Dedifferentiated amniotic fluid mesenchymal stem cell (primary cell): ENCODE results near the gene HS6ST3.

Experiments used
- DNase-seq: peaks from one replicate; pipeline ENCODE4 v3.0.0-alpha.2; 2016; ENCODE audit errors: extremely low spot score

Gene HS6ST3

DNA sequence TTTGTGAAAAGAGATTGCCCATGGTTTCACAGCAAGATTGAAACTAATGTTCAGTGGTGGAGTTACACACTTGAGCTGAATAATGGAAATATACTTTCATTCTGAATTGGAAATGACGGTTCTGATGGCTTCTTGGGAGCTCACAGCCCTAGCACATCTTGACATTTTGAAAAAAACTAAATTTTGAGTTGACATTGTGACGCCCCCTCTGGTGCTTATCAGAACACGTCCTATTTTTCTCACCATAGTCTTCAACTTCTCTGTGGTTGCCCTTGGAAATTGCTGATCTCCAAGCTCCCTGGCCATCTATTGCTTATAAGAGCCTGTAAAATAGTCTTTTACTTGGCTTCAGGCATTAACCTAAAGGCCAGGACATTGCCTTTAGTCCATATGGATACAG, 702.3 kb downstream of the HS6ST3 start:
- no peak for DNase-seq

DNA sequence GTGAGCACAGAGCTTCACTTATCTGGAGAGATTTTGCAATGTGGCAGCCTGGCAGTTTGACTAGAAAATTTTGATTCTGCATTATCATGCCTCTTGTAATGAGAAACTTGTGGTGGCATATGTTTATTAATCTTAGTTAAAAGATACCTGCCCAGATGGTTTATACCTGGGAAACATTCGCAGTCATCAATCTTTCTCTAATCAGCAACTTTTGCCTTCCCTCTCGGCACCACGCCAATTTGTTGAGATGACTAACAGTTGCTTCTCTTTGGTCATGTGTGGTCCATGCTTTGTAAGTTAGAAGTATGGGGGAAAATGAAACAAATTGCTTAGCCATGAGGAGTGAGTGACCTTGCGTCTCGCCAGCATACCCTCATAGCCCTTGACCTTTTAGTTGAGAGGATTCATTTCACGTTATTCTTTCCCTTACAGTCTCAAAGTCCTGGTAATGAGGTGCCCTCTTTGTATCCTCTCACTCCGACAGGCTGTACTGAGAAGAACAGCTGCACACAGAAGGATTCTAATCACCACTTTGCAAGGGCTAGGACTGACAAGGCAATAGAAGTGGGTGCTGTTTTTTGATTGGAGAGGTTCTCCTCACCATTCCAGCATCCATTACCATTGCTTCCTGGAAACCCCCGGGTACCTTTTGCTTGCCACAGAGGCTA, 703.0 kb downstream of the HS6ST3 start:
- no peak for DNase-seq

DNA sequence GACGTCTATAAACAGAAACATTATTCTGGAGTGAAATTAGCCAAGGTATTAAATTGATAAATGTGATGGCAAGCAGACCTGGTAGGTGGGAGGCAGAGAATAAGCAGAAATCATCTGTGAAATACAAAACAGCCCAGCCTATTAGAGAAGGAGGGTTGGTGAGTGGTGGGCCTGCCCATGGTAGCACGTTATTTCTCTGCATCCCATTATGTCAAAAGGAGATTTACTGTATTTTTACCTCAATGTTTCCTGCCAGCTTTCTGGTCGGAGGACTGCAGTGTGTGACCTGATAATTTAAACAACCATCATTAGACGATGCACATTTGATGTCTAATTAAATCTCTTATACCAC, 703.5 kb downstream of the HS6ST3 start:
- DNase-seq: no peak

DNA sequence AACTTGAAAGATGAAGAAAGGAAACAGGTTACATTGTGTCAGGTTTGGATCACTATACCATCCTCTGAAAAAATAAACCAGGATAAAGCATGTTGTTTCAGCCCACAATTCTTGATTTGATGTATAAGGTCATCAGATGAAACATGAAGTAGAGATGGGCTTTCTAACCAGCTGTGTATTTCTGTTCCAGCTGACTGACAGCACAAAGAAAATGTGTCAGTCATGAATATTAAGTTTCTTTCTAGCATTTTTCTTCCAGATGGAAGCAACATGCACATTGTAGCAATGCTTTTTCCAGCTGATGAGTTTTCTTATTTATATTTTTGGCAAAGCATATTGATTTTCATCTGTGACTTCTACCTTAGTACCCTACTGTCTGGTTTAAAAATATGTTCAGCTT, 704.8 kb downstream of the HS6ST3 start:
- no peak for DNase-seq

DNA sequence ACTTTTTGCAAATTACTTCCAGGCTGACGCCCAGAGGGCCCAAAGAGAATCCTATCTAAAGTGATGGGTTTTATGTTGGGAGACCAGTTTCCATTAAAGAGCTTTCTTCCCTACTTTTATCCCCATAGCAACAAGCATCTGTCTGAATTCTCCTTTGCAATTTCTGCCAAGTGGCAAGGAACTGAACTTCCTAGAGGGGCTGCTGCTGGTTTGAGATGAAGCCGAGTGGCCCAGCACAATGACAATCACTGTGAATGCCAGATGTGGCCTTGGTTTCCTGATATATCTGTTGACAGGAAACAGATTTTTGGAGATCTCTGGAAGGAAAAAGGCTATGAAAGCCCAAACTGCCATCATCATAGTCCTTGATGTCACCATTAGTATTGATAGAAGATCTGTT, 705.8 kb downstream of the HS6ST3 start:
- DNase-seq: no peak

DNA sequence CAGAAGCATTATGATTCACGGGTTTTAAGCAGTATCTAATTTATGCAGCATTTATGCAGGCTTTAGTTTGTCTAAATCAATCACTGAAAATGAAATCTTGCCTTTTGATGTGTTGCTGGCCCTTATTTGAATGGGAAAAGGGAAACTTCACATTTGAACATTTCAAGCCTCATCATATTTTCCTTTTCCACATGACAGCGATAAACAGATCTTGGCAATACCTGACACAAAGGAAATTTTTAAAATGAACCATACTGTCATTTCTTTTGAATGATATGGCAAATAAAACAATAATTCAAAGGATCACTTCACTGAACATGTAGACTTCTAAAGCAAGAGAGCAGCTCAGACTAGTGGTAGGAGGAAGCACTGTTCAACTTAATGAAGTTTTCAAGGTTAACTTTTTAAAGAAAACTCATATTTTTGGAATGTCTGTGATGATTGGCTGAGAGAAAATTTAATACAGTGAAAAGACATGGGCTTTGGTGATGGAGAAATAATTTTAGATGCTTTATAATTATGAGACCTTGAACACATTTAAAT, 706.3 kb downstream of the HS6ST3 start:
- DNase-seq: no peak

DNA sequence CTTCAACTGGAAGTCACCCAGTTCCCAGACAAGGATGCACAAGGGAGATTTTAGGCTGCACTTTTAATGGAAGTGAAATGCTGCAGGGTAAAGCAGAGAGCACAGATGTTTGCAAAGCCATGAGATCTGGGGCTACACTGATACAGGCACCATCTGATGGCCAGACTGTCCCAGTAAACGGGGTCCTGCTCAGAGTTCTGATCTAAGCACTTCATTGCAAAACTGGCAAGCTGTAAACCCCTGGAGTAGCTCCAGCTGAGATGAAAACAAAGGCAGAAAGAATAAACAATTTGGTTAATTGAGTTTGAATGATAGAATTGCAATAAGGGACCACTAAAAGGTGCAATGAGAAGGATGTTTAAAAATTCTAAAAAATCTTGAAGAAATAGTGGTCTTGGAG, 707.2 kb downstream of the HS6ST3 start:
- DNase-seq: no peak

DNA sequence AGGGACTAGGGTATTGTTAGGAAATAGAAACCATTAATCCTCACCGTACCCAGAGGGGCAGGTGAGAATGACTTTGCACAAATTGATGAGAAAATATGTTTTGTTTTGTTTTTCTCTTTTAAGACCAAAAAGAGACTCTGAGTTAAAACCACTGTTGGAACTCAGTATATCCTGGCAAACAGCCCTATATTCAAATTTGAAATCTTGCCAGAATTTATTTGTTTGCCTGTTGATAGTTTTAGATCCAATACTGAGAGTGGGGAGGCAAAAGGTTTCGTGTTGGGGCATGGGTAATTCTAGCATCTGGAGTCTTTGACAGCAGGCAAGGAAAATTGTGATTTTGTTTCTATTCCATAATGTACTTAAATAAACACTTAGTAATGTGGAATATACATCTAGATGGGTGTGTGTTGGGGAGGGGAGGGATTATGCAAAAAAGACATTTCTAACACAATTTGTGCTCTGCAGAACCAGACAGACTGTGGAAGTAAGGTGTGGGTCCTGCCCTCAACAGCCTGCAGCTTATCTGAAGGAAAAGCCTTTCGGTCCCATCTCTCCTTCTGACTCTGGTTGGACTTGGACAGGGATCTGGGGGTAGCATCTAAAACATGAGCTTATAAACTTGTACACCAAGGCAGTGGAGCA, 713.7 kb downstream of the HS6ST3 start:
- DNase-seq: no peak

DNA sequence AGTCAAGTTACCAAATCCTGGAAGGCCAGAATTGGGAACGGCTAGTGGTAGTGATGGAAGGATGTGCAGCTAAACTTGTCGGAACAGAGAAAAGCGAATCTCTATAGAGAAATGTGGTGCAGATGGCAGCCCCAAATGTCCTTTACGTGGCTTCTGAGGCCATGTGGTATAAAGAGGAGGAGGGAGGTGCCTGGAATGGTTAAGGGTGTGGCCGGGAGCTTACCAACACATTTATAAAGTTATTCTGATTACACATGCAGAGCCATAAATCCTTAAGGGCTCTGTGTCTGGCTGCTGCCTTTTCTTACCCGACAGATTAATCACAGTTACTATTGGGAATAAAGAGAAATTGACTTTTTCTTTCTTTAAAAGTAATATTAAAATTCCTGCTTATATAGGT, 714.3 kb downstream of the HS6ST3 start:
- DNase-seq: no peak

DNA sequence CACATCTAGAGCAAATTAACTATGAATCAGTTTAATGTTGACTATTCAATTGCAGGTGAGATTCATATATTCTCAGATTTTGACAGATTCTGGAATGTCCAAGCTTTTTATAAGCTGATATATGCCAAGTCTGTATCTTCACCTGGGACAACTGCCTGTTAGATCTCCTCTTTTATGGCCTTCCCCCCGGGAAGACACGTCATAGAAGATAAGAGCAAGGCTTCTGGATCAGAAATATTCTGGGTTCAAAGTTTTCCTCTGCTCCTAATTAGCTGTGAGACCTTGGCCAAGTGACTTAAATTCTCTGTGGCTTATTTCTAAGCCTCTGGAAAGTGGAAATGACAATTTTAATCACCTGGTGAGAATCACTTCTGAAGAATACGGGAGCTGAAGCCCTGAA, 716.8 kb downstream of the HS6ST3 start:
- no peak for DNase-seq

DNA sequence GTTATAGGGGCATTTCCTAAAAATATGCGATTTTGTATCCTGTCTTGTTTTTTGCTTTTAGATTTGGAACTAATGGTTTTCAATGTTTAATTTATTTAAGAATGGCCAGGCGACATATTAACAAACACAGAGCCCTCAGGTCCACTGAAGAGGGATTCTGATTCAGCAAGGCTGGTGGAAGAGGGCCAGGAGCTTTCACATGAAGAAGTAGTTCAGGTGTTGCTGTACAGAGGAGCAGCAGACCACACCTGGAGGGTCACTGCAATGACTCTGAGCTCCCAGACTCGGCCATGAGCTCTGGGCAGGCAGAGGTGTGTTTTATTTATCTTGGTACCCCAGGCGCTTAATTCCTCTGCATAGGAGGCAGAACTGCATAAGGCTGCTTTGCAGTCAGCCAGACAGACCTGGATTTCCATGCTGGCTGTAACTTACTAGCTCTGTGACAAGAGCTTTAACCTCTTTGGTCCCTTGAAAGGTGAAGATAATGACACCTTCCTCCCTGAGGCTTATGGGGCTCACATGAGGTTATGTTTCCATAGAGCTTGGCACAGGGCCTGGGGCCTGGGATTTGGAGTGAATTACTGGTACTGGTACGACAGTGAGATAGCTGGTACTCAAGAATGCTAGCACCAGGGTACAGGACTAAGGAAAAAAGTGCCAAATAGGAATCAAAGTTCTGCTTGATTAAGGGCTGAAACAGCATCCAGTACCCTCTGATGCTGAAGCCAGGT, 719.6 kb downstream of the HS6ST3 start:
- DNase-seq: no peak

DNA sequence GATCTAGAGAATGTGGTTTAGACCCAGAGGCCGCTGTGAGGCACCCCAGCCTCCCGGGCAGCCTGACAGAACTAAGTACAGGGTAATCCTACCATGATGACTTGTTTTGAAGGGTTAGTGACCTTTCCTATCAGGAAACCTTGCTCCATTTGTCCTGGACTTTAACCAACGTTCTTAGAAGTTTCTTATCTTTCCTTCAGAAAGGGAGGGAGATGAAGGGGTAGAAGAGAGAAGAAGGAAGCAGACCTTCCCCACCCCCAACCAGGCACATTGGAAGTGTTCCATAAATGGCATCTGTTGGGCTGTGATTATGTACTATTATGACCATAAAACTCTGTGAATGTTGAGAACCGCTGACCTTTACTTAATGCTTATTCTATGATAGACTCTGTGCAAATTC, 720.2 kb downstream of the HS6ST3 start:
- DNase-seq: no peak

DNA sequence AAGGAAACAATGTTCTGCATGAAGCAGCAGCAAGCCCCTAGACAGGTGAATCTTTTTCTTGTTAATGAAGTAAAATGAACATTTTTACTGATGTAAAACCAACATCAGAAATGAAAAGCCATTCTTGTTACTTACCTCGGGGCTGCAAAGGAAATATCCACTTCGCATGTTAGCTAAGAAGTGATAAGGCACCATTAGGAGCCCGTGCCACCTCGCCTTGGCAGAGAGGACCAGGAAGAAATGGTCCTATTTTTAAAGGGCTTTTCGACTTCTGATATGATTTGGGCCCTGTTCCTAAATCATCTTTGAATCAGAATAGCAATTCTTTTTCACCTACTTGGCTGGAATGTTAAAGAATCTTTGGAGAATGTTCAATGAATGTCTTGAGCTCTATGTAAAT, 721.1 kb downstream of the HS6ST3 start:
- DNase-seq: no peak

DNA sequence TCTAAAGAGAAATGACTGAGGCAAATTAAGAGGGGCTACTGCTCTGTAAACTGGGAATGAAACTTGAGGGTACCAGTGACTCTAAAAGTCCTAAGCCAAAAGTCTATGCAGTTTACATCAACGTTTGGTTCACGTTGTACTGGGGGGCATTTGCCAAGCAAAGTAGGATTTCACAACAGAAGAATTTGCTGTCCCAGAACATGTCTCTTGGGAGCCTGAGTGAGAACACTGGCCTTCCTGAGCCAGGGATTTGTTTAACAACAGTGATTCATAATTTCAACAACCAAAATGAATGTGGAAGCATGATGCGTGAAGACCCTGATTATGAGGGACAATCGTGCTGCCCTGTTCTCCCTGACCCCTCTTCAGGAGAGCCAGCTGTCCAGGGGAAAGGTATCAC, 726.4 kb downstream of the HS6ST3 start:
- DNase-seq: no peak

DNA sequence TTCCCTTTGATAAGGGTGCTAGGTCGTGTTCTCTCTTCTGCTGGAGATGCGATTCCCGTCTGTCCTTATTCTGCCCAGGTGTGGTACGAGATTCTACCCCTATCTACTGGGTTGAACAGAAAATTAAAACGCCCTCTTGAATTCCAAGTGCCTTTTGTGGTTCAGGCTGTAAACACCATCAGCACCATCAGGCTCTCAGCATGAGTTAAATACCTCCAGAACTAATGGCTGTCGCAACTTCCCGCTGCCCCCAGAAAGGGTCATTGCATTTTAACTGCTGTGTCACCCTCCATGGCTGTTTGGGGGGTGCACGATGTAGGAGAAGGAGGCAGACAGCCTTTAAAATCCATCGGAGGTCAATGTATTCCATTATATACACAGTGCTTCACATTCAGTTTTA, 727.0 kb downstream of the HS6ST3 start:
- no peak for DNase-seq

DNA sequence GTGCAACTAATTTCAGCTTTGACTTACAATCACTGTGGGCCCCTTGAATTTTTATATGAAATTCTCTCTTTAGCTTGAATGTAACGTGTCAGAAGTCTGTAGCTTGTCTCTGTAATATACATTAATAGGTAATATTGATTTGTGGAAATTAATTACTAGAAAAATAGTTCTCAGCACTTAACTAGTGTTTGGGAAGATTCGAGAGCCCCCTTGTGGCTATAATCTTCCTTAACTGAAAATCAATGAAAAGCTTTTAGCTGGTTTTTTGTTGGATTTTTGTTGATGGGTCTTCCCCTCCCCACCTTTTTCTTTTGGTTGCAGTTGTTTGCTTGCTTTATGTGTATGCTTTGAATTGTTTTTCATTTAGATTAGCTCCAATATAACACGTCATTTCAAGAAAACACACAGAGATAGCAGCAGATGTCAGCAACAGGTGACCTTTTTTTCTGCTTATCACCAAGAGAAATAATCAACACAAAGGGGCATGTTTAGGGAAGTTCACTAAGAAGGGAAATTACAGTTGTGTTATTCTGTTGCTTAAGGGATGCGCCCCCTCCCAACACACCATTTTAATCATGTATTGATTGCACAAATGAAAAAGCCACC, 727.5 kb downstream of the HS6ST3 start:
- no peak for DNase-seq

DNA sequence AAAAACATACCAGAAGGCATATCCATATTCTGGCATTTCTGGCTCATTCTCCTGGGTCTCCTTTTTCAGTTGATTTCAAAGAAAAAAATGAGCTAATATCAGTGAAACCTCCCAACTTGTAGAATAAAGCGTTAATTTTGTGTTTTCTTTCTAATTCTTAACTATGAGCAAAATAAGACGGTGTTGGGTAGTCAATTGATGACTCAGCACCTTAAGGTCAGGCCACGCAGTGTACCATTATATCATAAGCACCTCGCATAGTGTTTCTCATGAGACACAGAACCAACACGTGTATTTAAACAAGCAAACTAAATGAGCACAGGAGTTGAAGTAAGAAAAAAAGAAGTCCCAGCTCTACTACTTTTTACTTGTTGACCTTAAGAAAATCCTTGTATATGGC, 729.5 kb downstream of the HS6ST3 start:
- no peak for DNase-seq

DNA sequence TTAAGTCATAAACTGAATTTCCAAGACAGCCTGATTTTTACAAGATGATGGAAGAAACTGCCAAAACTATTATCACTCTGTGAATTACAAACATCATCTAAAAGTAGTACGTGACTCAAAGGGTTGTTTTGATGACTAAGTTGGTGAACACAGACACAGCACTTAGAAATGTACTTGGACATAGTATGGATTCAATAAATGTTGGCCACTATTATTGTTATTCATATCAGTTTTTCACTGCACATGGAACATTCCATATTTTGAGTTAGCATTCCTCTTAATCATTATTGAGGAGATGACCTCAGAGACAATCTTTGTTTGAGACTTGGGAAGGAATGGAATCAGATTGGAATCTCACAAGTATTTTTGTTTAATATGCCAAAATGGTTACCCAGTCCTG, 731.5 kb downstream of the HS6ST3 start:
- DNase-seq: no peak

DNA sequence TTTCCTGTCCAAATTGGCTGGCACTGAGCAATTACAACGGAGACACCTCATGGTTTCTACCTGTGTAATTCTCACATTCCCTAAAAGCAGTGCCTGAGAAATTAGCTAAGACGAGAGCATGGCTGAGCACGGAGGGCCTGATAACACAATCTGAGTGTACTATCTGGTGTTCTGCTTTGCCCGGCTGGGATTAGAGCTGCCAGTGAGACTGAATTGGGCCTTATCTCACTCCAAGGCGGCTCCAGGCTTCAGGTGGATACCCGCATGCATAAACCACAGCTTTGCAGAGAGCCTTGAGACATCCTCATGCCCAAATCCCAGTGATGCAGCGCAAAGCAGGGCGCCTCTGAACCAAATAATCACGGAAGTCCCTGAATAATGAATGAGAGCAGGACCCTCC, 732.1 kb downstream of the HS6ST3 start:
- no peak for DNase-seq

DNA sequence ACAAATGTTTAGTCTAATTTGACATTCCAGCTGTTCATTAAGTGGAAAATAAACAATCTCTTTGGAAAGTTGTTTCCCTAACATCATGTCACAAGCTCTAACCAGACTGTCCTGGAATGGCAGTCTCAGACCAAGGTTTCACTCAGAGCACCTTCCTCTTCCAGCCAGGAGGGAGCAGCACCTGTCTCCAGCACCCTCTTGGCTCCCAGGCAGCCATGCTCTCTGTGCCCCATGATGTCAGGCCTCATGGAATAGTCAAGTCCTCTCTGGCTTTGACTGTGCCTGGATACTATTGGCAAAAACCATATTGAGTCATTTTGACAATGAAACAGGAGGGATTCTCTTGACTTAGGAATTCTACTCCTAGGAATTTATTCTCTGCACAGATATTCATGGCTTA, 733.0 kb downstream of the HS6ST3 start:
- DNase-seq: no peak

DNA sequence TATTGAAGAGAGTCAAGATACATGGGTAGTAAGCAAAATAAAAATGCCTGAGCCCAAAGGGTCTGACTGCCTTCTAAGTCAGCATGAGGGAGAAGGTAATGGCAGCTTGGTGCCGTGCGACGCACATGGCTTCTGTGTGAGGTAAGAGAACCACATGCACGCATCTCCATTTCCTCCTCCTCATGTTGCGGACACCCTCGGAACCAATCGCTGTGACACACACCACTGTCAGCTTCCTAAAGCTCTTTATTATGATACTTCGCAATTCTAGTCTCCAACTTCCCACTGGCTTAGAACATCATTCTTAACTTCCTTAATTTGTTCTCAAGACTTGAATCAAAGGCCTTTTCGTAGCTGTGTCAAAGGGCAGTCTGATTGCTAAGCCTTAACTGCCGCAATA, 734.2 kb downstream of the HS6ST3 start:
- no peak for DNase-seq

DNA sequence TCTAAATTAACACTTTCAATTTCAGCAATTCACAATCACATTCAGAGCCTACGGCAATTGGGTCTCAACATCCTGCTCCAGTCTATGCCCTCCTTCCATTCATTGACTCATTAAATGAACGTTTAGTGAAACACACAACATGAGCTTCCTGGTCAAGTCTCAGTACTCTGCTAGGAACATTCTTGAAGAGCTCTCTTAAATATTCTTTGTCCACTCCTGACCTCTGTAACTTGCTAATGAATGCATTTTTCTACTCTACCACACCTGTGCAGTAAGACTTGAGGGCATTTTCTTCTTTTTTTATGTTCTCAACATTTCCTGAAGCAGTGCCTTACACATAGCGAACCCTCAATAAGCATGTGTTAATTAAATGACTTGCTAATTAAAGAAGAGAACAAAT, 735.7 kb downstream of the HS6ST3 start:
- DNase-seq: no peak

DNA sequence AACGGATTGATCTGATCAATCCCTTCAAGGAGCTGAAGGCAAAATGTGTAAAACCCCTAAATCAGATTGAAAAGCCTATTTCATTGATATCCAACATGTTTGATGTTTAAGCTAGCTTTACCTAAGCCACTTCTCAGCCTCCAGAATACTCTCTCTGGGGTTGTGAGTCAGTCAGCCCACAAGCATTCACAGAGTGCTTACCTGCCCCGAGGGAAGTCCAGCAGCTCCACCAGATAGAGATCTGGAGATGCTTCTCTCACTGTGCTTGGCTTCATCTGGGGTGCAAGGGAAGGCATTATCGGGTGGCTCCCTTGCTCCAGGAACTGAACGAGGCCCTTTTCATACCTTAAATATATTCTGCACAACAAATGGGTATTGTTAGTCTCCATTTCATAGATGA, 744.7 kb downstream of the HS6ST3 start:
- DNase-seq: no peak
